LHCN-M2 (cell line): ENCODE measurements around the gene IL12RB1. TPM values are rescaled to one million over a fixed set of nuclear protein-coding genes. Genes with fewer than 3 reads are reported as not detected.
A peak's percentile ranks its signal among the peaks of the same experiment; 100 is the strongest.
"Not testable (repeated sequence)": the region's sequence is repeated elsewhere in the genome, so short reads cannot be mapped to it uniquely, and the experiment has no call there.

Source experiments
- DNase-seq: peaks from one replicate; pipeline ENCODE4 v3.0.0-alpha.2; 2012; ENCODE audit warnings: low read depth
- total RNA-seq: library from RNA; depleted of rRNA; stranded (reverse); fragments of >200 nt; gene quantifications from 2 replicates; pipeline ENCODE4 v1.2.3, GENCODE V29; 2014

IL12RB1 gene
- total RNA-seq, 1 experiment from 2014 or later, result not detected

DNA sequence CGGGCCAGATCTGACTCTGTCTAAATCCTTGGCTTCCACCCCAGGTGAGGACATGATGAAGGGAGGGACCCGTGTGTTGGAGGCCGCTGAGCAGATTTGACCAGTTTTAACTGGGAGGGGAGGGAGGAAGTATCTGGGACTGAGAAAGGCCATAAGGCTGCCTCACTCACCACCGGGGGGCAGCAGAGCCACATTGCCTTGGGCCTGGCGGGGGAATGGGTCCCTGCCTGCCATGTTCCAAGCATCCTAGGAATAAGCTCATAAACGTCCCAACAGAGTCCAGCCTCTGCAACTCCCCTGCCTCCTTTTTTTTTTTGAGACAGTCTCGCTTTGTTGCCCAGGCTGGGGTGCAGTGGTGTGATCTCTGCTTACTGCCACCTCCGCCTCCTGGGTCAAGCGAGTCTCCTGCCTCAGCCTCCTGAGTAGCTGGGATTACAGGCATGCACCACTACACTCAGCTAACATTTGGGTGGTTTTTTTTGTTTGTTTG is 26.3 kb upstream of the IL12RB1 start:
- peak; percentile 70 for DNase-seq

DNA sequence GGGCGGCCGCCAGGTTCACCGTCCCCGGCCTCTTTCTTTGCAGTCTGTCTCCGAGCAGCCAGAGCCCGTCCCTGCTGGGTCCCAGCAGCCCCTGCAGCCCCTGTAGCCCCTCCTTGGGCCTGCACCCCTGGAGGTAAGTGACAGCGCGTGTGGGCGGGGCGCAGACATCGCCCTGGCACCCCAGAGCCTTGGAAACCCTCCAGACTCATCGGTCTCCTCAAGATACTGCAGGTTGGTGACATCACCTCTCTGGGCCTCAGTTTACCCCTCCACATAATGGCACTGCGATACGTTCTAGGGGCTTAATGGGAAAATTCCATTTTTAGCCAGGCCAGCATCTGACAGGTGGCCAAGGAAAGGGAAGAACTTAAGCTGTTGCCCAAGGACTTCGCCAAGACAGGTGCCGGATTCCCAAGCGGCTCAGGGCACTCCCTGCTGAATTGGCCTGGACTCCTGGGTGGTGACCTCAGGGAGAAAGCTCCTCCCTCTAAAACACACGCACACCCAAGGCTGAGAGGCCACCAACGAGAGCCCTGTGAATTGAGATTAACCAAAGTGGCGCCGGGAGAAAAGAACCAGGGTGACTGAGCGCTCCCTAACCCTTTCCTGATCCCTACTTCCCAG is 24.0 kb upstream of the IL12RB1 start:
- DNase-seq, result no peak

DNA sequence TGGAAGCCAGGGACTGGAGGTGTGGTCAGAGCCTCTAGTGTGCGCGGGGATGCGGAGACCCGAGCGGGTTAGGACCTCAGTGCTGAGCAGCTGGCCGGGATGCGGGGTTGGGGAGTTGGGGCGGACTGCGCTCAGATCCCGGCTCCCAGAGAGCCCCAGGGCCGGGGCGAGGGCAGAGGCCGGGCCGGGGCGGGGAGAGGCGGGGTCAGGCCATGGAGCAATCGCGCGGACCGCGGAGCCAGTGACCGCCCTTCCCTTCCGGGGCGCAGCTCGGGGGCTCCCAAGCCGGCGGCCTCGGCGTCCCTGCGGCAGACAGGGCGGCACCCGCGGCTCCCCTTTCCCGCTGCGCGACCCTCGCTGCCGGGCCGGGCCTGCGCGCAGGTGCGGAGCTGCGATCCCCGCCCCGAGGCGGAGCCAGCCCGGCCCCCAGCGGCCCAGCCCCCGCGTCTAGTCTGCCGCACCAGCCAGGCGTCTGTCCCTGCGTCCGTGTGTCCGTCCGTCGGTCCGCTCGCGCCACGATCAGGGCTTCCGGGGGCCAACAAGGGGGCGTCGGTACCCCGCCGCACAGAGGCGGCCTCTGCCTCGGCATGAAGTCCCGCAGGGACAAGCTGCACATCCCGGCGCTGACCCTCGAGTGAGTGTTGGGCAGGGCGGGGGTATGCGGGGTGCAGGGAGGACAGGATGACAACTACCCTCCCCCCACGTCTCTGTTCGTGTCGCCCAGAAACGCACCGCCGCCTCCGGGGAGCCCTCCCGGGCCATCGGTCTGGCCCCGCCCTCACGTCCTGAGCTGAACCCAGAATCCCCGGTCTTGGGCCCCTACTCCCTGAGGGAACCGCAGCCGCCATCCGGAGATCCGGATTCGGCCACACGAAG is 23.2 kb upstream of the IL12RB1 start:
- no peak for DNase-seq

DNA sequence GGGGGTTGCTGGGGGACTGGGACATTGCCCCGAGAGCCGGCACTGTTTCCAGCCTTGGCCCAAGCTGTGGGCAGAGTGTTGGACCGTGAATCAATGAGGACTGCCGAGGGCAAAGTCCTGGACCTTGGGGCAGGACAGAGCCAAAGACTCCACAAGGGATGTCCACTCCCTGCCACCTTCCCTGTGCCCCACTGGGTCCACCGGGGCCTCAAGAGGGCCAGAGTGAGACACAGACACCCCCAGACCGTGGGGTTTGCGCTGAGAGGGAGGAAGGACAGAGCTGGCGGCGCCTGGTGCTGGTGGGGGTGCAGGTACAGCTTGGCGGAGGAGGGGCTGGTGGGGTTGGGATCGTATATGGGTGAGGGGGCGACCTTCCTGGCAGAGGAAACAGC is 22.6 kb upstream of the IL12RB1 start:
- DNase-seq, result no peak

DNA sequence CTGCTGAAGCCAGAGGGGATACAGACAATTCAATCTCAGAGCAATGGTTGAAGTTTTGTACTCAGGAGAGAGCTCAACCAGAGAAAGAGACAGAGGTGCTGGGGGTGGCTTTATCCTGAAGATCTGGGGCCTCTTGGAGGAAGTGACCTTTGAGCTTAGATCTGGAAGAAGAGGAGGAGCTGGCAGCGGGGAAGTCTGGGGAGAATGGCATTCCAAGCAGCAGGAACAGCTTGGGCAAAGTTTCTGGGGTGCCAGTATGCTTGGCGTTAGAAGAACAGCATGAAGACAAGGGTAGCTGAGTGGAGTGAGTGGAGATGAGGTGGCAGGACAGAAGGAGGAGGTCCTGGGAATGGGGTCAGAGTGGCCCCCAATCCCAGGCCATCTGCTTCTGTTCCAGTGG is 22.2 kb upstream of the IL12RB1 start:
- no peak for DNase-seq

DNA sequence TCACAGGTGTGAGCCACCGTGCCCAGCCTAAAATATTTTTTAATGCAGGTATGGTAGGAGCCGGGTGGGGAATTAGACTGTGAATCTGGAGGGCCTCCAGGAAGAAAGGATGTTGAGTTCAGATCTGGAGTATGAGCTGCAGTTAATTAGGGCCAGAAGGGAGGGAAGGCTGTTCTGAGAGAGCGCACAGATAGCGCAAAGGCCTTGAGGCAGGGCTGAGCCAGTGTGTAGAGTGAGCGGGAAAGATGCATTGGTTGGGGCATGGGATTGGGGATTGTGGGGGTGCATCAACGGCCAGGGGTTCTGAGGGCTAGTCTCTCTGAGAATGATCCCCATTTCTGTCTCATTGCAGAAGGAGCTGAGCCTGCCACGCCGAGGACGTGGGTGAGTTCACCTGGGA is 20.5 kb upstream of the IL12RB1 start:
- no peak for DNase-seq

DNA sequence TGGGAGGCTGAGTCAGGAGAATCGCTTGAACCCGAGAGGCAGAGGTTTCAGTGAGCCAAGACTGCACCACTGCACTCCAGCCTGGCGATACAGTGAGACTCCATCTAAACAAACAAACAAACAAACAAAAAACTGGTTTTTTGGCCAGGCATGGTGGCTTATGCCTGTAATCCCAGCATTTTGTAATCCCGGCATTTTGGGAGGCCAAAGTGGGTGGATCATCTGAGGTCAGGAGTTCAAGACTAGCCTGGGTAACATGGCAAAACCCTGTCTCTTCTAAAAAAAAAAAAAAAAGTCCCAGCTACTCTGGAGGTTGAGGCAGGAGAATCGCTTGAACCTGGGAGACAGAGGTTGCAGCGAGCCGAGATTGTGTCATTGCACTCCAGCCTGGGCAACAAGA is 18.5 kb upstream of the IL12RB1 start:
- DNase-seq, result not testable (repeated sequence)

DNA sequence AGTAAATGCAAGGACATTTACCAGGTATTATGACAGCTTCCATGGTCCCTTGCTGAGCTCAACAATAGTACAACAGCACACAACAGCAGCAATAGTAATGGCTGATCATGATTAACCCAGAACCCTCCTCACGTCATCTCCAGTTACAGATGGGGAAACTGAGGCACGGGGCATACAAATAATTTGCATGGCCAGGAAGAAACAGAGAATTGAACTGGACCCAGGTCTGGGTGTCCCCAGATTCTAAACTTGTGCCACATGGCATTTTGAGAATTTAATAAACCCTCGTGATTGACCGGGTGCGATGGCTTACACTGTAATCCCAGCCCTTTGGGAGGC is 18.0 kb upstream of the IL12RB1 start:
- DNase-seq, result no peak

DNA sequence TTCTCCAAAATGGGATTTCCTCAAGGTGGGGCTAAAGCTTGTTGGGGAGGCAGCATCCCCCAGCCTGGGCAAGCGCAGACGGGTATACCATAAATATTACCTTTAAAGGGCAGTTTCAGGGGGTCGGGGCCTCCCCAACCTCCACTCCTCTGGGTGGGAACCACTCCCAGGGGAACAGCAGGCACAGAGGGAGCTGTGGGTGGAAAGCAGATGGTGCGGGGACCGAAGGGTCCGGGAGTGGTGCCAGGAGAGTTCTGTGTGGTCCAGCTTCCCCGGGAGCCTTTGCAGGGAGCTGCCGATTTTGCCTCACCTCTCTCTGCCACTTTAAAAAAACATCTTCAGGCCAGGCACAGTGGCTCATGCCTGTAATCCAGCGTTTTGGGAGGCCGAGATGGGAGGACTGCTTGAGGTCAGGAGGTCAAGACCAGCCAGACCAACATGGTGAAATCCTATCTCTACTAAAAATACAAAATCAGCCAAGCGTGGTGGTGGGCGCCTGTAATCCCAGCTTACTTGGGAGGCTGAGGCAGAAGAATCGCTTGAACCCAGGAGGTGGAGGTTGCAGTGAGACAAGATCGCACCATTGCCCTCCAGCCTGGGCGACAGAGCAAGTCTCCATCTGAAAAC is 16.3 kb upstream of the IL12RB1 start:
- DNase-seq, result no peak

DNA sequence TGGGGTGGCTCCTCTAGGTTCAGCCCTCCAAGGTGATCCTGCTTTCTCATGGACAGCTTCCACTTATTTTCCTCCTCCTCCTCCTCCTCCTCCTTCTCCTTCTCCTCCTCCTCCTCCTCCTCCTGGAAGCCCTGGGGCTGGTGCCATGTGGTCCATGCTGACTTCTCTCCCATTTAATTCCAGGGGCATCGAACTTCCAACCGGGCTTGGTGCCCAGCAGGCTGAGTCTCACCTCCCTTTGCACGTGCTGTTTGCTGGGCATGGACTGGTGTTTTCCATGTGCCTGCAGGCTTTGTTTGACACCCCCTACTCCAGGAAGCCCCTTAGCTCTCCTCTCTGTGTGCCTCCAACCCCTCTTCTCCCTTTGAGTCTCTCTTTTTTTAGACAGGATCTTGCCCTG is 14.5 kb upstream of the IL12RB1 start:
- no peak for DNase-seq

DNA sequence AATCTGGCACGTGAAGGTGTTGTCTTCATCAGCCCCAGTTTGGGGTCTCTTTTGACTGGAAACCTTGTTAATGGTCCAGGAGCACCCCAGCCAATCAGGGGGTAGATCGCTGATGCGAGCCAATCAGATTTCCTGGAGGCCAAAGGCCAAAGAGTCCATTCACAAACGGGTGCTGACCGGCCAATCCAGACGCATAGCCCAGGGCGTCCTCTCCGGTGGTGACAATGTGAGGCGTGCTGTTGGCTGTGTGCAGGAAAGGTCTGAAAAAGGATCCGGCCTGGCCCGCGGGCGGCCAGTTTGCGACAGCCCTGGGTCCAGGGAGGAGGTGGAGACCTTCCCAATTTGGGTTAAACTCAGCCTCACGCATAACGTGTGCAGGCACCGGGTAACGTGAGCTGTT is 14.0 kb upstream of the IL12RB1 start:
- no peak for DNase-seq

DNA sequence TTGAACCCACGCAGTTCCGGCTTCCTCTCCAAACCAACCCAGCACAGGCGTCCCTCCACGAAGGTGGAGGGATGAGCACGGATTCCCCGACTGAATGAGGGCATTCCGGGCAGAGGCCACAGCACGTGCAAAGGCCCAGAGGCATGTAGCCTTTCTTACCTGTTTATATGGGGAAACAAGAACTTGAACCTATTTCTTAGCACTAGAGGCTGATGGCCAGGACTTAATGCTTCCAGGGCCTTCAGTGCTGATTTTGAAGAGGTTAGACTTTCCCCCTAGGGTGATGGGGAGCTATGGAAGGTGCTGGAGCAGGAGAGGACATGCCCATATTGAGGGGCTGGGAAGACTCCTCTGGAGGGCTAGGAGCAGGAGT is 12.9 kb upstream of the IL12RB1 start:
- no peak for DNase-seq

DNA sequence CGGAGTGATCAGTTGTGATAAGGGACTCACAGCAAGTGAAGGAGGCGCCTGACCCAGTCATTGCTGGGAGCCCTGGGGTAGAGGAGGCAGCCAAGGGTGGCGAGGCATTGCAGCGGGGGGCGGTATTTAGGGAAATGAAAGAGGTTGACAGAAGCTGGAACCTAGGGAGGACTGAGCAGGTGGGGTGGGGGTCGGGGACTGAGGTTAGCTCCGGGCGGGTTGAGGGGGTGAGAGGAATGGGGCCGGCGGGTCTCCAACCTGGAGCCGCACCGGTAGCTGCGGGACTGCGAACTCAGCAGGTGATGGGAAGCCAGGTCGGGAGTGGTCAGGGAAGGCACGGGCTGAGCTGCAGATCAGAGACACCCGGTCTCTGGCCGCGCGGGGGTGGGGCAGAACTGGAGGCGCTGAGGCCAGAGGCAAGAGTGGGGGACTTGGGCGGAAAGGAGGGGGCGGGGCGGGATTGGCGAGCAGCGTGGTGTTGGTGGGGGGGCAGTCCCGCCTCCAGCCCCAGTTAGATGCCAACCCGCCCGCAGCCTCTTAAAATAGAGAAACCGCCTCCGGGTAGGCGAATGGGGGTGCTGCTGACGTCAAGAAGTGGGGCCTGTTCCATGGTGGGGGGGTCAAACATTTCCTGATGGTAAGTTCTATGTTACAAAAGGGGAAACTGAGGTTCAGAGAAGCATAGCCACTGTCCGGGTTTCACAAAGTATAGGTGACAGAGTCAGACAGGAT is 12.3 kb upstream of the IL12RB1 start:
- DNase-seq, result no peak

DNA sequence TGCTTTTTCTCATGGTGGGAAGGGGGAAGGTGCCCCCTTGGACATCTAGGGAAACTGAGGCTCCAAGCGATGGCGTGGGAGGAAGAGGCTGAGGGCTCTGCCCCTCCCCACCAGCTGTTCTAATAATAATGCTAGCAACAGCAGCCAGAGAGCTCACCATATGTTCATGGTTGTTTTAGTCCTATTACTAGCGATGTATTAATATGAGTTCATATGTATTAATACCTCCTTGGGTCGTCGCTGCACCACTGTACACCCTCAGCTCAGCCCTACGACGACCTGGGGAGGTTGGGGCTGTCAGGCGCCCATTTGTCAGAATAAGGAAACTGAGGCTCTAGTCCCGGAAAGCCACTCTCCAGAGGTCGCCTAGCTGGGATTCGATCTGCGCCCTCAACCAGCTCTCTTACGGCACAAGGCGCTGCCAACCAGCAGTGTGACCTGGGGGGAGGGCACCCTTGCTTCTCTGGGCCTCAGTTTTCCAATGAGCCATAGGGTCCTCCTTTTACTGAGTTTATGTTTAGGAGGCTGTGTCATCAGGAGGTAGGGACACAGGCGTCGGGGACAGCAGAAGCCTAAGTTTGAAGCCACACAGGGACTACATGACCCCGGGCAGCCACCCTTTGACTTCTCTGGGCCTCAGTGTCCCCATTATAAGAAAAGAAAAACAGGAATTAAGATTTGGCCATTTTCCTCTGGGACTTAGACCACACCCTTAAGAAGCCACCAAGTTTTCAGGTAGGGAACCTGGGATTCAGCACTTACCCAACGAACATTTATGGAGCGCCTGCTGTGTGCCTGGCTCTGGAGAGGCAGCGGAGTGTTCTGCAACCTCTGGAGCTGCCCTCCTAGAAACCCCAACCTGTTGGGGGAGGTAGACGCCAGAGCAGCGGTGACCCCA is 11.5 kb upstream of the IL12RB1 start:
- no peak for DNase-seq

DNA sequence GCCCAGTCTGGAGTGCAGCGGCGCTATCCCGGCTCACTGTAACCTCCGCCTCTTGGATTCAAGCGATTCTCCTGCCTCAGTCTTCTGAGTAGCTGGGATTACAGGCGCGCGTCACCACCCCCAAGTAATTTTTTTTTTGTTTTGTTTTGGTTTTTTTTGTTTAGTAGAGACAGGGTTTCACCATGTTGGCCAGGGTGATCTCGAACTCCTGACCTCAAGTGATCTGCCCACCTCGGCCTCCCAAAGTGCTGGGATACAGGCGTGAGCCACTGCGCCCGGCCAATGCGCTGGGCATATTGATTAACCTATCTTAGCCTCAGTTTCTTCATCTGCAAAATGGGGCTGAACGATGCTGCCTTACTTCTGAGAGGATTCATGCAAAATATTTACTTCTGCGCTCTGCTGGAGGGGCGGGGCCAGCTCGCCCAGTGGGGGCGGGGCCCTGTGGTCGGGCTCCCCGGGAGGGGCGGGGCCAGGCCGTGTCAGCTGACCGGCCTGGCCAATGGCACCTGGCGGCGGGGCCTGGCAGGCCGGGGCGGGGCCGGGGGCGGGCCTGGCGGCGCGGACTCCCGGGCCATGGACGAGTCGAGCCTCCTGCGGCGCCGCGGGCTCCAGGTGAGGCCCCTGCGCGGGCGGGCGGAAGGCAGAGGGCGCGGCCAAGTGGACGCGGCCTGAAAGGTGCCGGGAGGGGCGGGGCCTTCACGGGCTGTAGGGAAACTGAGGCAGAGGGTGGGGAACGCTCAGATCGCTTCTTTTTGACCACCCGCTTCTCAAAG is 10.7 kb upstream of the IL12RB1 start, which contains the start of gene MAST3:
TSS of gene MAST3 (plus strand) at position 562 of the 776 bp plus-strand sequence. CDS start at position 577, 15 bp downstream.
- no peak for DNase-seq

DNA sequence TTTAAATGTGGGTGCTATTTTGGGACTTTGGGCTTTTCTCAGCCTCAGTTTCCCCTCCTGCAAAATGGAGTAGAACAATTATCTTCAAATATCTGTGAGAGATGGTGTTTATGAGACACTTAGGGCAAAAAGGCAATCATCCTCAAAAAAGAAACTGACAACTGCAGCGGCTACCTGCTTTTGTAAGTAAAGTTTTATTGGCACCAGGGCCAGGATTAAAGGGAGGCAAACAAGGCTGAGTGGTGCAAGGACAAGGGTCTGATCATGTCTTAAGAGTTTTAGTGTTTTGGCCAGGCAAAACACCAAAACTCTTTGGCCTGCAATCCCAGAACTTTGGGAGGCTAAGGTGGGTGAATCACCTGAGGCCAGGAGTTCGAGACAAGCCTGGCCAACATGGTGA is 9.5 kb upstream of the IL12RB1 start:
- no peak for DNase-seq

DNA sequence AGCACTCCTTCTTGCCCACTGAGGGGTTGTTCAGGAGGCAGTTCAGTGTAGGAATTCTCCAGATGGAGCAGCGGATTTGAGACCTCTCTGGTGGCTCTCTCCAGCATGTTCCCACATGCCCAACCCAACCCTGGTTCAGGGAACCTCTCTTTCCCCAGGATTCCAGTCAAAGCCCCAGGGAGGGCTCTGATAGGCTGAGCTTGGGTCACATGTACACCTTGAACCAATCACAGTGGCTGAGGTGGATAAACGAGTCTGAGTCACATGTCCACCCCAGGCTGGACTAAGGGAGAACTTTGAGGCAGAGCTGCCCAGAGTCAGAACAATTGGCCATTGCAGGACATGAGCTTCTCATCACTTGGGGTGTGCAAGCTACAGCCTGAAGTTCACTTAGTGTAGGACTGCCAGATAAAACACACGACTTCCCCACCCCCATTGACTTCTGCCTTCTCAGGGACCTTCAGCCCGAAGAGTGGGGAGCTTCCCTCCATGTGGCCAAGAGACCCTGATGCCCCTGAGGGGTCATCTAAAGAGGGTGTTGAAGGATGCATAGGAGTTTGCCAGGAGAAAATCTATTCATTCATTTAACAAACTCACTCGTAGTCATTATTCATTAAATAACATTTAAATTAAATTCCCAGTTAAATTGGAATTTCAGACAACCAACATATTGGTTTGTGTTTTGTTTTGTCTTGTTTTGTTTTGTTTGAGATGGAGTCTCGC is 6.9 kb upstream of the IL12RB1 start:
- peak; percentile 73 for DNase-seq

DNA sequence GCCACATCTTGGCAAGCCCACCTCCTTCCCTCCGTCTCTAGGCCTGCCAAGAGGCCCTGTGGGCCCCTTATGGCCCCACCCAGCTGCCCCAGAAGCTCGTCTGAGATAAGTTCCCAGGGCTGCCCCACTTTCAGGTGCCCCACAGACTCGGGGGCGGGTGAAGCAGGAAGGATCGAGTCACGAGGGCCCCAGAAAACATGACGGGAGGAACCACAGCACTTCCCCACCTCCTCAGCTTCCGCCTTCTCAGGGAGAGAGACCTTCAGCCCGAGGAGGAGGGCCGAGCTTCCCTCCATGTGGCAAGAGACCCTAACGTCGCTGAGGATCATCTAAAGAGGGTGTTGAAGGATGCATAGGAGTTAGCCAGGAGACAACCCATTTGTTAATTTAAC is 4.5 kb upstream of the IL12RB1 start:
- DNase-seq, result no peak

DNA sequence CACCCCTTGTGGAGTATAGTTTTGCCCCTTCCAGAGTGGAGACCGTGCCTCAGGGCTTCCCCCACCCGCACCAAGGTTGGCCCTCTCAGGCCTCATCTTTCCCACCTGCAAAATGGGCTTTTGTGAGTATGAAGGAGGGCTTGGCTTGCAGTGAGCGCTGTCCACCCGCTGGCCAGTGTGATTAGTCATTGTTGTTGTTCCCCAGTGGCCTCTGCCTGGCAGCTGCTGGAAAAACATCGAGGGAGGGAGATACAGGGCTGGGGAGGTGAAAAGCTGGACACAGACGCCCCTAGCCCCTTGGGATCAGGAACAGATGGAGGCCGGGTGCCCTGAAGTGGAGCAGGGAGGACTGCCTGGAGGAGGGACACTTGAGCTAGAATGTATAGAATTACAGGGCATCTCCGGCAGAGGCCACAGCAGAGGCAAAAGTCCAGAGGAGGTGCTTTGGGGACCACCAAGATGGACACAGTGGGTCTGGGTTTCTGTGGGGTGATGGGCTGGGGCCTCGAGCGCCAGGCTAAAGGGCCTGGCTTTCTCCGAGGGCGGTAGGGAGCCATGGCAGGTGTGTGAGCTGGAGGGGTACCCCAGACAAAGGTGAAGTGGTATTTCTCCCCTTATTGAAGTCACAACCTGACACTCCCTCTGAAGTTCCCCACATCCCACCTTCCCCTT is 3.9 kb upstream of the IL12RB1 start:
- DNase-seq, result peak; percentile 63
